WTC11 (cell line): Measurements from ENCODE around the gene KRT12. TPM values are rescaled to one million over a fixed set of nuclear protein-coding genes. Genes with fewer than 3 reads are reported as not detected.

Source experiments
- ATAC-seq: fragments of 200-7000 bp; cut with Tn5 transposase; 2 replicates; pipeline ENCODE4 v1.10.0; 2021; ENCODE audit warnings: mild to moderate bottlenecking, moderate library complexity
- CTCF ChIA-PET: fragments of 300-600 bp; sonication (Branson Sonifier 250); formaldehyde crosslinking; loops from one replicate; lab custom pipeline; 2021; ENCODE audit warnings: antibody characterized with exemption; lab: Charles Lee
- POLR2A ChIA-PET: fragments of 350-600 bp; sonication (Branson Sonifier 250); formaldehyde crosslinking; loops from one replicate; lab custom pipeline; 2021; ENCODE audit warnings: antibody characterized with exemption; lab: Charles Lee
- DNase-seq: peaks from one replicate; pipeline ENCODE4 v3.0.0; 2021; ENCODE audit warnings: low spot score
- H3K27ac Mint-ChIP-seq: 2 replicates; pipeline ENCODE4 v1.8.0; 2021; ENCODE audit warnings: mixed read lengths
- H3K27me3 Mint-ChIP-seq: 2 replicates; pipeline ENCODE4 v1.8.0; 2021; ENCODE audit warnings: low read depth, mild to moderate bottlenecking, moderate library complexity, mixed read lengths
- H3K36me3 Mint-ChIP-seq: 2 replicates; pipeline ENCODE4 v1.8.0; 2021; ENCODE audit warnings: mixed read lengths
- H3K4me1 Mint-ChIP-seq: 2 replicates; pipeline ENCODE4 v1.8.0; 2022; ENCODE audit warnings: mixed read lengths
- H3K4me3 Mint-ChIP-seq: 2 replicates; pipeline ENCODE4 v1.8.0; 2021; ENCODE audit warnings: mild to moderate bottlenecking, moderate library complexity, mixed read lengths
- H3K9me3 Mint-ChIP-seq: 2 replicates; pipeline ENCODE4 v1.8.0; 2021; ENCODE audit warnings: mixed read lengths
- AFF4 ChIP-seq: sonication (generic); formaldehyde crosslinking; IDR thresholded peaks from 2 replicates; pipeline ENCODE4 v1.8.1; 2023; ENCODE audit warnings: mild to moderate bottlenecking, missing genetic modification reagents, borderline replicate concordance
- AR ChIP-seq: fragments of 250-450 bp; sonication (Bioruptor Pico); IDR thresholded peaks from 2 replicates; pipeline ENCODE4 v1.9.0; 2021; ENCODE audit warnings: mild to moderate bottlenecking
- ATF1 ChIP-seq: sonication (generic); formaldehyde crosslinking; IDR thresholded peaks from 2 replicates; pipeline ENCODE4 v1.8.1; 2023; ENCODE audit warnings: mild to moderate bottlenecking, moderate library complexity, missing genetic modification reagents
- ATF3 ChIP-seq: sonication (generic); formaldehyde crosslinking; conservative IDR thresholded peaks from 2 replicates; pipeline ENCODE4 v1.8.1; 2022; ENCODE audit warnings: mild to moderate bottlenecking, missing genetic modification reagents
- ATF6 ChIP-seq: sonication (generic); formaldehyde crosslinking; IDR thresholded peaks from 2 replicates; pipeline ENCODE4 v1.8.1; 2023; ENCODE audit warnings: mild to moderate bottlenecking, missing genetic modification reagents
- CREB1 ChIP-seq: sonication (generic); formaldehyde crosslinking; IDR thresholded peaks from 2 replicates; pipeline ENCODE4 v1.8.0; 2023; ENCODE audit warnings: mild to moderate bottlenecking, missing genetic modification reagents
- CREM ChIP-seq: sonication (generic); formaldehyde crosslinking; IDR thresholded peaks from 2 replicates; pipeline ENCODE4 v1.8.1; 2022; ENCODE audit warnings: mild to moderate bottlenecking, missing genetic modification reagents, moderate library complexity
- HMGA2 ChIP-seq: fragments of 250-450 bp; sonication (Bioruptor Pico); IDR thresholded peaks from 2 replicates; pipeline ENCODE4 v1.4.0; 2021; ENCODE audit warnings: mild to moderate bottlenecking, moderate library complexity
- HMGXB4 ChIP-seq: sonication (generic); formaldehyde crosslinking; IDR thresholded peaks from 2 replicates; pipeline ENCODE4 v1.8.1; 2023; ENCODE audit warnings: mild to moderate bottlenecking, moderate library complexity, missing genetic modification reagents
- IRF1 ChIP-seq: sonication (generic); formaldehyde crosslinking; IDR thresholded peaks from 2 replicates; pipeline ENCODE4 v1.8.0; 2023; ENCODE audit warnings: missing genetic modification reagents
- JAZF1 ChIP-seq: fragments of 250-450 bp; sonication (Bioruptor Pico); IDR thresholded peaks from 2 replicates; pipeline ENCODE4 v1.9.0; 2021; ENCODE audit warnings: moderate library complexity, mild to moderate bottlenecking, inconsistent platforms
- MYBL2 ChIP-seq: sonication (generic); formaldehyde crosslinking; IDR thresholded peaks from 2 replicates; pipeline ENCODE4 v1.8.1; 2023; ENCODE audit warnings: mild to moderate bottlenecking, moderate library complexity, missing genetic modification reagents
- OVOL2 ChIP-seq: fragments of 250-450 bp; sonication (Bioruptor Pico); IDR thresholded peaks from 2 replicates; pipeline ENCODE4 v1.9.0; 2021; ENCODE audit warnings: mild to moderate bottlenecking, borderline replicate concordance
- PREB ChIP-seq: sonication (generic); formaldehyde crosslinking; IDR thresholded peaks from 2 replicates; pipeline ENCODE4 v1.8.1; 2022; ENCODE audit warnings: mild to moderate bottlenecking, missing genetic modification reagents, moderate library complexity, borderline replicate concordance
- PRRX2 ChIP-seq: fragments of 250-450 bp; sonication (Bioruptor Pico); IDR thresholded peaks from 2 replicates; pipeline ENCODE4 v1.8.0; 2021; ENCODE audit warnings: mild to moderate bottlenecking
- RELA ChIP-seq: sonication (generic); formaldehyde crosslinking; IDR thresholded peaks from 2 replicates; pipeline ENCODE4 v1.8.1; 2022; ENCODE audit warnings: missing genetic modification reagents, mild to moderate bottlenecking, borderline replicate concordance
- SOX15 ChIP-seq: fragments of 250-450 bp; sonication (Bioruptor Pico); IDR thresholded peaks from 2 replicates; pipeline ENCODE4 v1.9.0; 2021; ENCODE audit warnings: mild to moderate bottlenecking
- SP1 ChIP-seq: sonication (generic); formaldehyde crosslinking; conservative IDR thresholded peaks from 2 replicates; pipeline ENCODE4 v1.8.1; 2022; ENCODE audit warnings: missing genetic modification reagents
- ZBTB43 ChIP-seq: sonication (generic); formaldehyde crosslinking; IDR thresholded peaks from 2 replicates; pipeline ENCODE4 v1.8.1; 2023; ENCODE audit warnings: mild to moderate bottlenecking, missing genetic modification reagents
- ZNF121 ChIP-seq: sonication (generic); formaldehyde crosslinking; IDR thresholded peaks from 2 replicates; pipeline ENCODE4 v1.8.0; 2023; ENCODE audit warnings: missing genetic modification reagents
- ZNF138 ChIP-seq: sonication (generic); formaldehyde crosslinking; conservative IDR thresholded peaks from 2 replicates; pipeline ENCODE4 v1.8.1; 2022; ENCODE audit warnings: mild to moderate bottlenecking, moderate library complexity, missing genetic modification reagents
- total RNA-seq: library from RNA; stranded (reverse); gene quantifications from 3 replicates; pipeline ENCODE4 v1.2.3, GENCODE V29; 2021

Gene KRT12
- total RNA-seq, 1 experiment from 2014 or later: not detected

- no peak for TF ChIP-seq ZBTB43 (CRISPR knock-in tag)
- no peak for TF ChIP-seq JAZF1 (CRISPR knock-in tag)
- TF ChIP-seq ATF6: no peak
- TF ChIP-seq RELA (CRISPR knock-in tag): no peak
- TF ChIP-seq, all 79 proteins: peak for 0
- no peak for ATAC-seq
- Mint-ChIP-seq H3K9me3 (no peaks in the 10 kb centered on the region), H3K4me1 (peaks cover 20% of the 10 kb centered on the region), H3K36me3 (no peaks in the 10 kb centered on the region), H3K27ac (no peak overlapping the region), H3K4me3 (no peak overlapping the region), H3K27me3 (peaks cover 15% of the 10 kb centered on the region)
- CTCF ChIA-PET: no interaction called here
- POLR2A ChIA-PET: no interaction called here
- DNase-seq: no peak
Measured at GRCh38 chr17:40849723-40850122, 17.3 kb downstream of the KRT12 start.

GRCh38 chr17:40848583-40849235, 18.3 kb downstream of the KRT12 start:
- Mint-ChIP-seq H3K27ac (no peak overlapping the region), H3K4me3 (no peak overlapping the region), H3K27me3 (peaks cover 24% of the 10 kb centered on the region), H3K9me3 (no peaks in the 10 kb centered on the region), H3K4me1 (peaks cover 14% of the 10 kb centered on the region), H3K36me3 (no peaks in the 10 kb centered on the region)
- ChIA-PET CTCF (no interaction called here), POLR2A (no interaction called here)
- DNase-seq (no peak), ATAC-seq (no peak)
- TF ChIP-seq PREB (CRISPR knock-in tag) (no peak), HMGA2 (CRISPR knock-in tag) (no peak), ZNF121 (no peak), AFF4 (no peak), ATF1 (no peak), IRF1 (CRISPR knock-in tag) (no peak), HMGXB4 (CRISPR knock-in tag) (no peak), MYBL2 (CRISPR knock-in tag) (no peak), PRRX2 (CRISPR knock-in tag) (no peak), ZNF138 (CRISPR knock-in tag) (no peak), ATF3 (CRISPR knock-in tag) (no peak), SOX15 (CRISPR knock-in tag) (no peak), CREM (CRISPR knock-in tag) (no peak), AR (CRISPR knock-in tag) (no peak), SP1 (CRISPR knock-in tag) (no peak), CREB1 (no peak), OVOL2 (CRISPR knock-in tag) (no peak)
